Type B pancreatic cell (in vitro differentiated cells): Measurements from ENCODE around the gene KPNB1. TPM values are rescaled to one million over a fixed set of nuclear protein-coding genes. Genes with fewer than 3 reads are reported as not detected.

ENCODE experiments used
- DNase-seq: peaks from one replicate; pipeline ENCODE4 v3.0.0; 2021; ENCODE audit warnings: mixed read lengths; ENCODE audit not compliant: unreplicated experiment; ENCODE audit errors: extremely low spot score
- H3K27ac Mint-ChIP-seq: 2 replicates; pipeline ENCODE4 v1.8.0; 2021; ENCODE audit warnings: mild to moderate bottlenecking, mixed read lengths
- H3K27me3 Mint-ChIP-seq: 2 replicates; pipeline ENCODE4 v1.8.0; 2021; ENCODE audit warnings: mixed read lengths
- H3K36me3 Mint-ChIP-seq: 2 replicates; pipeline ENCODE4 v1.8.0; 2021; ENCODE audit warnings: mixed read lengths
- H3K4me1 Mint-ChIP-seq: one replicate; pipeline ENCODE4 v1.8.0; 2021; ENCODE audit warnings: mixed read lengths; ENCODE audit not compliant: unreplicated experiment
- H3K4me3 Mint-ChIP-seq: 2 replicates; pipeline ENCODE4 v1.8.0; 2021; ENCODE audit warnings: mild to moderate bottlenecking, mixed read lengths
- H3K9me3 Mint-ChIP-seq: 2 replicates; pipeline ENCODE4 v1.8.0; 2021; ENCODE audit warnings: mixed read lengths
- CTCF ChIP-seq: fragments of 200-600 bp; sonication (generic); conservative IDR thresholded peaks from 2 replicates; pipeline ENCODE4 v1.5.0; 2021; ENCODE audit warnings: antibody characterized with exemption, mild to moderate bottlenecking
- total RNA-seq: library from RNA; stranded (reverse); gene quantifications from 2 replicates; pipeline ENCODE4 v1.2.1, GENCODE V29; 2021; ENCODE audit warnings: low replicate concordance

KPNB1 gene
- total RNA-seq, 1 donor from 2014 or later = 372 TPM

- no peaks in the 10 kb centered on the region for H3K36me3 Mint-ChIP-seq
- peaks cover 91% of the 10 kb centered on the region for H3K27me3 Mint-ChIP-seq
- TF ChIP-seq CTCF = no peak
- H3K4me3 Mint-ChIP-seq = no peak overlapping the region
- no peaks in the 10 kb centered on the region for H3K9me3 Mint-ChIP-seq
- H3K27ac Mint-ChIP-seq = no peak overlapping the region
- no peak for DNase-seq
- peaks cover 12% of the 10 kb centered on the region for H3K4me1 Mint-ChIP-seq
Measured at GRCh38 chr17:47720196-47720595, 70.5 kb downstream of the KPNB1 start.

GRCh38 chr17:47720754-47721533 lies 71.2 kb downstream of the KPNB1 start:
- DNase-seq = no peak
- Mint-ChIP-seq H3K4me3 (no peak overlapping the region), H3K4me1 (peaks cover 12% of the 10 kb centered on the region), H3K27me3 (peaks cover 88% of the 10 kb centered on the region), H3K36me3 (no peaks in the 10 kb centered on the region), H3K27ac (no peak overlapping the region), H3K9me3 (no peaks in the 10 kb centered on the region)
- no peak for TF ChIP-seq CTCF

- H3K36me3 Mint-ChIP-seq = no peaks in the 10 kb centered on the region
- no peak for TF ChIP-seq CTCF
- H3K4me3 Mint-ChIP-seq = no peak overlapping the region
- H3K9me3 Mint-ChIP-seq = no peaks in the 10 kb centered on the region
- peaks cover 89% of the 10 kb centered on the region for H3K27me3 Mint-ChIP-seq
- DNase-seq = no peak
- no peak overlapping the region for H3K27ac Mint-ChIP-seq
- H3K4me1 Mint-ChIP-seq = peaks cover 12% of the 10 kb centered on the region
Measured at GRCh38 chr17:47721725-47722124, 72.0 kb downstream of the KPNB1 start.

GRCh38 chr17:47724705-47725104 lies 75.0 kb downstream of the KPNB1 start:
- no peak for DNase-seq
- H3K4me3 Mint-ChIP-seq = no peak overlapping the region
- H3K36me3 Mint-ChIP-seq = no peaks in the 10 kb centered on the region
- TF ChIP-seq CTCF = no peak
- H3K27me3 Mint-ChIP-seq = peaks cover 85% of the 10 kb centered on the region
- H3K27ac Mint-ChIP-seq = no peak overlapping the region
- no peaks in the 10 kb centered on the region for H3K9me3 Mint-ChIP-seq
- H3K4me1 Mint-ChIP-seq = peaks cover 3% of the 10 kb centered on the region

GRCh38 chr17:47725446-47726111 lies 75.9 kb downstream of the KPNB1 start:
- Mint-ChIP-seq H3K27ac (no peak overlapping the region), H3K27me3 (peaks cover 85% of the 10 kb centered on the region), H3K4me1 (peaks cover 3% of the 10 kb centered on the region), H3K9me3 (no peaks in the 10 kb centered on the region), H3K4me3 (no peak overlapping the region), H3K36me3 (no peaks in the 10 kb centered on the region)
- TF ChIP-seq CTCF = peak; percentile 43
- no peak for DNase-seq
